GM13976 (cell line): ENCODE measurements around the gene DPF3.

Experiments used
- DNase-seq: peaks from one replicate; pipeline ENCODE4 v3.0.0; 2012; ENCODE audit warnings: low spot score
- CTCF ChIP-seq: IDR thresholded peaks from 2 replicates; pipeline ENCODE4 v1.5.1; 2012; ENCODE audit warnings: borderline replicate concordance, mild to moderate bottlenecking; ENCODE audit not compliant: insufficient read depth; ENCODE audit errors: extremely low read depth, missing control alignments, control extremely low read depth
- in situ Hi-C: fragments of 300-500 bp; cut with MboI; formaldehyde crosslinking; loops from one replicate; pipeline ENCODE4 v1.12.0; 2022; ENCODE audit warnings: low sequenced_read_pairs, mixed read lengths, inconsistent platforms; ENCODE audit not compliant: unreplicated experiment

DPF3 gene

GRCh38 chr14:72796935-72797334 is 97.0 kb downstream of the DPF3 start:
- TF ChIP-seq CTCF, result no peak
- in situ Hi-C loops, result no loop called here
- DNase-seq, result no peak

GRCh38 chr14:72793156-72793939 is 100.6 kb downstream of the DPF3 start:
- TF ChIP-seq CTCF, result no peak
- in situ Hi-C loops, result no loop called here
- DNase-seq, result no peak

GRCh38 chr14:72792051-72792788 is 101.7 kb downstream of the DPF3 start:
- no peak for DNase-seq
- in situ Hi-C loops, result no loop called here

GRCh38 chr14:72790887-72791566 is 102.9 kb downstream of the DPF3 start:
- in situ Hi-C loops, result no loop called here
- no peak for DNase-seq
- TF ChIP-seq CTCF, result no peak

More at GRCh38 chr14:72792051-72792788, 101.7 kb downstream of the DPF3 start:
- TF ChIP-seq CTCF, result no peak

- no peak for TF ChIP-seq CTCF
- no peak for DNase-seq
- in situ Hi-C loops, result no loop called here
These were observed 104.8 kb downstream of the DPF3 start for GRCh38 chr14:72788972-72789728.

- no peak for TF ChIP-seq CTCF
- no peak for DNase-seq
- in situ Hi-C loops, result no loop called here
These were observed 105.6 kb downstream of the DPF3 start for GRCh38 chr14:72788255-72788654.
